ENCODE measurements around the gene MAP3K5.
"Not testable (repeated sequence)": the region's sequence is repeated elsewhere in the genome, so short reads cannot be mapped to it uniquely, and the experiment has no call there.

The MAP3K5 gene

GRCh38 chr6:136771306-136771705 lies 21.0 kb downstream of the MAP3K5 start:
- DNase-seq (ENCODE audit: low spot score), result no peak

DNA sequence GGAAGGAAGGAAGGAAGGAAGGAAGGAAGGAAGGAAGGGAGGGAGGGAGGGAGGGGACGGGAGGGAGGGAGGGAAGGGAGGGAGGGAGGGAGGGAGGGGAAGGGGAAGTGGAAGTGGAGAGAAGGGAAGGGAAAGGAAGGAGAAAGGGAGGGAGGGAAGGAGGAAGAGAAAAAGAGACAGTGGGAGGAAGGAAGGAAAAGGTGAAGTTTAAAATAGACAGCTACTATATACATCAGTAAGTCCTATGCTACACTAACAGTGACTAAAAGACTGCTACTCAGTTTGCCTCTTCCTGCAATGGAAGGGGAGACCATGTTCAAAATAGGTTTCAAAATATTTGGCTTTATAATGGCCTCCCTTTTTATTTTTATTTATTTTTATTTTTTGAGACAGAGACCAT lies 22.5 kb downstream of the MAP3K5 start:
- DNase-seq (ENCODE audit: low spot score), result no peak

DNA sequence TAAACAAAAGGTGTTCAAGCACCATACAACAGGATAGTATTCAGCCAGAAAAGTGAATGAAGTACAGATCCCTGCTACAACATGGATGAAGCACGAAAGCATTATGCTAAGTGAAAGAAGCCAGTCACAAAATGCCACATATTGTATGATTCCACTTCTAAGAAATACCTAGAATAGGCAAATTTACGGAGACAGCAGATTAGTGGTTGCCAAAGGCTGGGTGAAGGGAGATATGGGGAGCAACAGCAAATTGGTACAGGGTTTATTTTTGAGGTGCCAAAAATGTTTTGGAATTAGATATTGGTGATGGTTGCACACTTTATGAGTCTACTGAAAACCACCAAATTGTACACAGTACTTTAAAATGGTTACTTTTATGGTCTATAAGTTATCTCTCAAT lies 23.2 kb downstream of the MAP3K5 start:
- DNase-seq (ENCODE audit: low spot score), result no peak

- no peak for DNase-seq (ENCODE audit: low spot score)
Observed at GRCh38 chr6:136767570-136768309, 24.5 kb downstream of the MAP3K5 start.

- no peak for DNase-seq (ENCODE audit: low spot score)
Observed at GRCh38 chr6:136767103-136767502, 25.2 kb downstream of the MAP3K5 start.

GRCh38 chr6:136766274-136766673 lies 26.0 kb downstream of the MAP3K5 start:
- DNase-seq (ENCODE audit: low spot score), result no peak

- DNase-seq (ENCODE audit: low spot score), result no peak
Observed at GRCh38 chr6:136764517-136764993, 27.7 kb downstream of the MAP3K5 start.

GRCh38 chr6:136763716-136764516 lies 28.4 kb downstream of the MAP3K5 start:
- DNase-seq (ENCODE audit: low spot score), result no peak

DNA sequence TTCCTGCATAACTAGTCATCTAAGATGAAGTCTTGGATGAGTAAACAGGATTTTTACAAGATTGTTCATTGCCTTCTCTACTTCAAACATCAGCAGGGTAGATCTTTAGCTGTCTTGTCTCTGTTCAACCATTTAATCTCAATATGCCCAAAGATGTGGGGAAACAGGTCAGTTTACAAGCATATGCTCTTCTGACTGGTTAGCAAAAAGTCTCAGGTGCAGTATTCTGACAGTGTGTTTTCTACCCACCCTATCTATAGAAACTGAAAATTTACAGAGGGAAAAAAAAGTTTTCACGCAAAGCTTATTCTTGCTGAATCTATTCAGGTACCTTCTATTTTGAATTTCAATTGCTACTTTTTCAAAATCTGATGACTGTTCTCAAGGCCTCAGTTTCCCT lies 29.0 kb downstream of the MAP3K5 start:
- no peak for DNase-seq (ENCODE audit: low spot score)

DNA sequence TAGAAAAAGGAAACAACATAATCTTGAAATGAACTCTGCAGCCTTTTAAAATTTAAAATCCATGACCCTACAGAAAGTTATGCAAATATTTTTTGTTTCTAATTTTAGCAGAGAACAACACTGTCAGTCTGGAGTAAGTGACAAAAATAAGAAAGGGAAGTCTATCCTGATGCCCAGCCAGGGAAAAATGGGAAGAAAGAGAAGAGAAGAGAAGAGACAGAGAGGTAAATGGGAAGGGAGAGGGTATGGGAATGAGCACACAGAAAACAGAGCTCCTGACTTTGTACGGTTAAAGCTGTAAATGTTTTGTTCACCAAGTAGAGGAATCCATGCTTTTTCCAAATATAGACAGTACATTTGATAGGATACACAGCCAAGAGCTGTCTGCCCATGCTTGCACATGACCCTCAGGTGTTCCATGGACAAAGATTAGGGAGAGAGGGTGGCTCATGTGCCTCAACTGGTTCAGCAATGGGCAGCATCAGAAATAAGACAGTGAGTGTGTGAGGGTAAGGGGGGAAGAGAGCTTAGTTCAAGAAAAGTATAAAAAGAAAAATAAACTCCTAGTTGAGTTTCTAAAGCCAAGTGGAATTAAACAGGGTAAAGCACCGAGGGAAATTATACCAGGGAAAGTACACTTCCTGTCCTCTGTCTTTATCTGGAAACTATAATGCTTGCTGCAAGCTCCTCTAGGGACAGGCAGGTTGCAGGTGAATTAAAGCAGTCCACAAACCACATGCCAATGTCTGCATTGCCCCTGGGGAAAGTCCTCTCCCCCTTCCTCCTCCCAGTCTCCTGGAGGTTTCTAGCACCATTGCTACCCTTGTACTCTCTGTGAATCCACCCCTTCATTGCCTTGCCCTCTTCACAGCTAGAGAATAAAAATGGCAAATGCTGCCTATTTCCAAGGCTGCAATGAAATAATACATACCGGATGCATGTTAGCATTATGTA lies 30.0 kb downstream of the MAP3K5 start:
- DNase-seq (ENCODE audit: low spot score), result no peak

GRCh38 chr6:136761227-136761922 lies 30.9 kb downstream of the MAP3K5 start:
- peak; percentile 33 for DNase-seq (ENCODE audit: low spot score)

DNA sequence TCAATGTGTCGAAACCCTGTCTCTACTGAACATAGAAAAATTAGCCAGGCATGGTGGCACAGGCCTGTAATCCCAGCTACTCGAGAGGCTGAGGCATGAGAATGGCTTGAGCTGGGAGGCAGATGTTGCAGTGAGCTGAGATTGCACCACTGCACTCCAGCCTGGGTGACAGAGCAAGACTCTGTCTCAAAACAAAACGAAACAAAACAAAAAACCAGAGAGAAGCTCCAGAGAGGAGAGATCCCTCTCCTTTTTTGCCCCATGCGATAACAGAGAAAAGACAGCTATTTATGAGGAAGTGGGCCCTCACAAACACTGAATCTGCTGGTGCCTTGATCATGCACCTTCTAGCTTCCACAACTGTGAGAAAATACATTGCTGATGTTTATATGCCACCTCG lies 31.5 kb downstream of the MAP3K5 start:
- not testable (repeated sequence) for DNase-seq (ENCODE audit: low spot score)

GRCh38 chr6:136757150-136757549 lies 35.1 kb downstream of the MAP3K5 start:
- no peak for DNase-seq (ENCODE audit: low spot score)

- no peak for DNase-seq (ENCODE audit: low spot score)
Observed at GRCh38 chr6:136754820-136755219, 37.5 kb downstream of the MAP3K5 start.

- peak; percentile 69 for DNase-seq (ENCODE audit: low spot score)
Observed at GRCh38 chr6:136753624-136754023, 38.7 kb downstream of the MAP3K5 start.

- no peak for DNase-seq (ENCODE audit: low spot score)
Observed at GRCh38 chr6:136752554-136752953, 39.7 kb downstream of the MAP3K5 start.

DNA sequence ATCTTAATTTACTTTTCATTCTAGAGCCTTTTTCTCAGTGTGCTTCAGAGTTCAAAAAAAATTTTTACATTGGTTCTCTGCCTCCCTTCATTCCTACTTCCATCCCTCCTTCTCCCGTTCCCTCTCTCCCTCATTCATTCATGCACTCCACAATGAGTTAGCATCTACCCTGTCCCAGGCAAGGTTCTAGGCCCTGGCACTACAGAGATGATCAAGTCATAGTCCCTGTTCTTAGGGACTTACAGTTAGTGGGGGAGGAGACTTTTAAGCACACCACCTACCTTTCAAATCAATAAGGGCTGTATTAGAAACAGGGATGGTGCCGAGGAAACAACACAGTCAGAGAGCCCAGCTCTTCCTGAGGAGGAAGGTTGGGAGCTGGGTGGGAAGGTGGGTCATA lies 40.3 kb downstream of the MAP3K5 start:
- no peak for DNase-seq (ENCODE audit: low spot score)

DNA sequence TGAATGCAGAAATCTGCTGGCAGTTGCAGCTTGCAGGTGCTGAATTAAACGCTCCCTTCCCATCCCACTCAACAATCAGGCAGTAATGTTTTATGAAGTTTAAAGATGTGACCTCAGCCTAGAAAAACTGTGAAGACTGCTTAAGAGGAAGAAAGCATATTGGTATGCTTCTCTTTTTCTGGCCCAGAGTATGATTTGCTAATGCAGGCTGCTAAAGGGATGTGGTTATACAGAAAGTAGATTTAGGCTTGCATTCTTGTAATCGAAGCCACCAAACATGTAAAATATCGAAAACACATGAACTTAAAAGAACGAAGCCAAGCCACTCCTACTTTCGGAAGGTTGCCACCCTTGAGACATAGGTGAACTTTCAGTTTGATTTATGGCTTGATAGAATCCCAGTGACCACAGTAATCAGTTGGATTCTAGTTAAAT lies 40.7 kb downstream of the MAP3K5 start:
- peak; percentile 77 for DNase-seq (ENCODE audit: low spot score)

- DNase-seq (ENCODE audit: low spot score), result no peak
Observed at GRCh38 chr6:136750696-136751521, 41.4 kb downstream of the MAP3K5 start.

GRCh38 chr6:136749359-136749997 lies 42.8 kb downstream of the MAP3K5 start:
- DNase-seq (ENCODE audit: low spot score), result no peak

All from activated CD4-positive, alpha-beta T cell treated with anti-CD3 and anti-CD28 coated beads, Interleukin-2, Interleukin-4, amounts not matched to agents 100 ng/mL and 50 ng/mL, durations not matched to agents 16 hours and 8 hours (primary cell).